ENCODE data around the gene DISC1.
A peak's percentile ranks its signal among the peaks of the same experiment; 100 is the strongest.

DISC1 gene

GRCh38 chr1:231674575-231674974 is 48.0 kb downstream of the DISC1 start:
- DNase-seq: no peak

- no peak for DNase-seq
Measured at GRCh38 chr1:231676487-231676886, 49.9 kb downstream of the DISC1 start.

- no peak for DNase-seq
Measured at GRCh38 chr1:231677442-231677841, 50.9 kb downstream of the DISC1 start.

- no peak for DNase-seq
Measured at GRCh38 chr1:231678011-231678432, 51.4 kb downstream of the DISC1 start.

GRCh38 chr1:231679109-231679508 is 52.5 kb downstream of the DISC1 start:
- DNase-seq: peak; percentile 22

GRCh38 chr1:231681006-231681405 is 54.4 kb downstream of the DISC1 start:
- DNase-seq: no peak

GRCh38 chr1:231682779-231683178 is 56.2 kb downstream of the DISC1 start:
- no peak for DNase-seq

GRCh38 chr1:231683439-231684165 is 57.0 kb downstream of the DISC1 start:
- no peak for DNase-seq

GRCh38 chr1:231684356-231685244 is 58.0 kb downstream of the DISC1 start:
- DNase-seq: no peak

- DNase-seq: no peak
Measured at GRCh38 chr1:231686384-231686783, 59.8 kb downstream of the DISC1 start.

- no peak for DNase-seq
Measured at GRCh38 chr1:231688989-231689388, 62.4 kb downstream of the DISC1 start.

GRCh38 chr1:231690059-231690458 is 63.5 kb downstream of the DISC1 start:
- no peak for DNase-seq

- no peak for DNase-seq
Measured at GRCh38 chr1:231691618-231692259, 65.1 kb downstream of the DISC1 start.

- DNase-seq: no peak
Measured at GRCh38 chr1:231693361-231694074, 66.9 kb downstream of the DISC1 start.

GRCh38 chr1:231694075-231694431 is 67.5 kb downstream of the DISC1 start:
- no peak for DNase-seq

GRCh38 chr1:231694465-231695077 is 68.0 kb downstream of the DISC1 start:
- DNase-seq: no peak

GRCh38 chr1:231695439-231696255 is 69.1 kb downstream of the DISC1 start:
- peak; percentile 9 for DNase-seq

- DNase-seq: no peak
Measured at GRCh38 chr1:231699784-231700183, 73.2 kb downstream of the DISC1 start.

GRCh38 chr1:231701306-231701705 is 74.7 kb downstream of the DISC1 start:
- no peak for DNase-seq

- no peak for DNase-seq
Measured at GRCh38 chr1:231702331-231702730, 75.7 kb downstream of the DISC1 start.

GRCh38 chr1:231702804-231703203 is 76.2 kb downstream of the DISC1 start:
- DNase-seq: peak; percentile 76

Data from NCI-H226 (cell line).